ENCODE measurements around the gene CENPP. TPM values are rescaled to one million over a fixed set of nuclear protein-coding genes. Genes with fewer than 3 reads are reported as not detected.

Gene CENPP
- total RNA-seq, 1 donor from 2014 or later, result 1.9 TPM

DNA sequence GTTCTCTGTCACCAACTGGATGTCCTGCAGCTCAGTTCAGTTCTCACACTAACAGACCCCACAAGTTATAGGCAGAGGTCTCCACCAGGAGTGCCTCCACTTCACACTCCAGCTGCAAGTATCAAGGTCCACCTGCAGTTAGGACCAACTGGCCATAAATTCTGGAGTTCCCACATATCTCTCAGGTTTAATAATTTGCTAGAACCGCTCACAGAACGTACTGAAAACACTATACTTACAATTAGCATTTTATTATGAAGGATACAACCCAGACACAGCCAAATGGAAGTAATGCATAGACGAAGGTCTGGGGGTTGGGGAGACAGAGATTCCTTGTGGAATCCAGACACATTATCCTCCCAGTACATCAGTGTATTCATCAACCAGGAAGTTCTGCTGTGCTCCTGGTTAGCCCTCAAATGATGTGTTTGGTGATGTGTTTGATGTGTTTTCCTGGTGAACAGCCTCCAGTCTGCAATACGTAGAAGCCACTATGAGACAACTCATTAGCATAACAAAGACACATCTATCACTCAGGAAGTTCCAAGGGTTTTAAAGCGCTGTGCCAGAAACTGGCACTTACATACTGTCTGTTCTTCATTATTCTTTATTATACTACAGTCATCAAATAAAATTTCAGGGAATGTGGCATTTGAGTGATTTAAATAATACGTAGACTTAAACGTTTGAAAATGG lies 53.3 kb downstream of the CENPP start:
- no peak overlapping the region for H3K4me3 ChIP-seq (ENCODE audit: insufficient read depth, low read depth, low read length)
- H3K9me3 Mint-ChIP-seq (ENCODE audit: unreplicated experiment), result no peaks in the 10 kb centered on the region
- no peaks in the 10 kb centered on the region for H3K79me2 ChIP-seq (ENCODE audit: insufficient read depth, low read length)
- H3K36me3 ChIP-seq (ENCODE audit: insufficient read depth, low read length), result no peaks in the 10 kb centered on the region
- no peaks in the 10 kb centered on the region for H4K20me1 ChIP-seq (ENCODE audit: insufficient read depth, low read length)
- no peak for TF ChIP-seq EZH2 (IDR thresholded peaks at IDR 0.05; ENCODE audit: insufficient read depth, low read length)
- TF ChIP-seq, protein P1, sequence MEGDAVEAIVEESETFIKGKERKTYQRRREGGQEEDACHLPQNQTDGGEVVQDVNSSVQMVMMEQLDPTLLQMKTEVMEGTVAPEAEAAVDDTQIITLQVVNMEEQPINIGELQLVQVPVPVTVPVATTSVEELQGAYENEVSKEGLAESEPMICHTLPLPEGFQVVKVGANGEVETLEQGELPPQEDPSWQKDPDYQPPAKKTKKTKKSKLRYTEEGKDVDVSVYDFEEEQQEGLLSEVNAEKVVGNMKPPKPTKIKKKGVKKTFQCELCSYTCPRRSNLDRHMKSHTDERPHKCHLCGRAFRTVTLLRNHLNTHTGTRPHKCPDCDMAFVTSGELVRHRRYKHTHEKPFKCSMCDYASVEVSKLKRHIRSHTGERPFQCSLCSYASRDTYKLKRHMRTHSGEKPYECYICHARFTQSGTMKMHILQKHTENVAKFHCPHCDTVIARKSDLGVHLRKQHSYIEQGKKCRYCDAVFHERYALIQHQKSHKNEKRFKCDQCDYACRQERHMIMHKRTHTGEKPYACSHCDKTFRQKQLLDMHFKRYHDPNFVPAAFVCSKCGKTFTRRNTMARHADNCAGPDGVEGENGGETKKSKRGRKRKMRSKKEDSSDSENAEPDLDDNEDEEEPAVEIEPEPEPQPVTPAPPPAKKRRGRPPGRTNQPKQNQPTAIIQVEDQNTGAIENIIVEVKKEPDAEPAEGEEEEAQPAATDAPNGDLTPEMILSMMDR (IDR thresholded peaks at IDR 0.05; ENCODE audit: insufficient read depth, low read depth, low read length), result no peak
- peaks cover 13% of the 10 kb centered on the region for H3K4me1 ChIP-seq (ENCODE audit: insufficient read depth, low read length)
- FAIRE-seq, result peak; percentile 98
- no peaks in the 10 kb centered on the region for H3K27me3 ChIP-seq (ENCODE audit: insufficient read depth, low read length)
- H3K27ac ChIP-seq (ENCODE audit: low read depth, low read length), result peak overlapping the region; percentile 43
- H3K9me3 ChIP-seq (ENCODE audit: insufficient read depth, low read depth, low read length), result no peaks in the 10 kb centered on the region
- H3K4me1 Mint-ChIP-seq (ENCODE audit: low read depth, unreplicated experiment), result peaks cover 8% of the 10 kb centered on the region
- H2AFZ ChIP-seq (ENCODE audit: low read depth, low read length), result peak overlapping the region; percentile 18
- no peaks in the 10 kb centered on the region for H3K27me3 Mint-ChIP-seq (ENCODE audit: low read depth, unreplicated experiment)
- H3K4me3 Mint-ChIP-seq (ENCODE audit: unreplicated experiment), result no peak overlapping the region
- peak overlapping the region; percentile 67 for H3K4me2 ChIP-seq (ENCODE audit: low read length)
- H3K9ac ChIP-seq (ENCODE audit: low read length), result no peak overlapping the region
- H3K27ac Mint-ChIP-seq (ENCODE audit: unreplicated experiment), result peak overlapping the region; percentile 62
- H3K36me3 Mint-ChIP-seq (ENCODE audit: low read depth, unreplicated experiment), result no peaks in the 10 kb centered on the region
- peak; percentile 92 for DNase-seq (ENCODE audit: low read depth)

DNA sequence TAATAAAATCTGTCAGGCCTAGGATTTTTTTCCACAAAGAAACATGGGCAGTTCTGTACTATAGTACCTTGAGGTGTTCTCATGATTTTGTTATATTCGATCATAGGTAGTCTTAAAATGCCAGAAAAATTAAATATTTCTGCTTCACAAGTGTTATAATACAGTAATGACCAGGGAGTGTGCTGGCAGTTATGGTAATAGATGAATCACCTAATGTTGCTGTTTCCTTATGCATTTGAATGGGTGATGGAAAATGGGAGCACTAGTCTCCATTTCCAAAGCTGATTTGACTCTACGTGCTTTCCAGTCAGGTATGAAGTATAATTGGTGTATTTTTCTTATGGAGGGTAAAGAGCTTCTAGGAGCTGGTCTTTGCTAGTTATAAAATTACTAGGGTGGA lies 54.9 kb downstream of the CENPP start:
- no peaks in the 10 kb centered on the region for H3K36me3 ChIP-seq (ENCODE audit: insufficient read depth, low read length)
- Mint-ChIP-seq H3K9me3 (ENCODE audit: unreplicated experiment) (no peaks in the 10 kb centered on the region), H3K27ac (ENCODE audit: unreplicated experiment) (no peak overlapping the region), H3K4me3 (ENCODE audit: unreplicated experiment) (no peak overlapping the region), H3K36me3 (ENCODE audit: low read depth, unreplicated experiment) (no peaks in the 10 kb centered on the region), H3K27me3 (ENCODE audit: low read depth, unreplicated experiment) (no peaks in the 10 kb centered on the region), H3K4me1 (ENCODE audit: low read depth, unreplicated experiment) (peaks cover 8% of the 10 kb centered on the region)
- peaks cover 24% of the 10 kb centered on the region for H3K4me1 ChIP-seq (ENCODE audit: insufficient read depth, low read length)
- DNase-seq (ENCODE audit: low read depth) (no peak), FAIRE-seq (no peak)
- TF ChIP-seq EZH2 (IDR thresholded peaks at IDR 0.05; ENCODE audit: insufficient read depth, low read length), result no peak
- TF ChIP-seq, protein P1 (IDR thresholded peaks at IDR 0.05; ENCODE audit: insufficient read depth, low read depth, low read length), result no peak
- no peak overlapping the region for H3K27ac ChIP-seq (ENCODE audit: low read depth, low read length)
- H3K9me3 ChIP-seq (ENCODE audit: insufficient read depth, low read depth, low read length), result no peaks in the 10 kb centered on the region
- no peaks in the 10 kb centered on the region for H3K79me2 ChIP-seq (ENCODE audit: insufficient read depth, low read length)
- H3K9ac ChIP-seq (ENCODE audit: low read length), result no peak overlapping the region
- no peak overlapping the region for H3K4me3 ChIP-seq (ENCODE audit: insufficient read depth, low read depth, low read length)
- no peak overlapping the region for H3K4me2 ChIP-seq (ENCODE audit: low read length)
- H3K27me3 ChIP-seq (ENCODE audit: insufficient read depth, low read length), result no peaks in the 10 kb centered on the region
- no peak overlapping the region for H2AFZ ChIP-seq (ENCODE audit: low read depth, low read length)
- H4K20me1 ChIP-seq (ENCODE audit: insufficient read depth, low read length), result no peaks in the 10 kb centered on the region

DNA sequence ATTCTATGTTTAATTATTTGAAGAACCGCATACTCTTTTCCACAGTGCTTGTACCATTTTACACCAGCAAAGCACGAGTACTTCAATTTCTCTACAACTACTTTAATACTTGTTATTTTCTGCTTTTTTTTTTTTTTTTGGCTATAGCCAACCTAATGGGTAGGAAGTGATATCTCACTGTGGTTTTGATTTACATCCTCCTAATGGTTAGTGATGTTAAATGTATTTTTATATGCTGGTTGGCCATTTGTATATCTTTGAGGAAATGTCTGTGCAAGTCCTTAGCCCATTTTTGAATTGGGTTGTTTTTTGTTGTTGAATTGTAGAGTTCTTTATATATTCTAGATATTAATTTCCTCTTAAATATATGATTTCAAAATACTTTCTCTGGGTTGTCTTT lies 56.0 kb downstream of the CENPP start:
- H3K4me1 Mint-ChIP-seq (ENCODE audit: low read depth, unreplicated experiment), result peaks cover 8% of the 10 kb centered on the region
- H3K36me3 ChIP-seq (ENCODE audit: insufficient read depth, low read length), result no peaks in the 10 kb centered on the region
- H3K27ac ChIP-seq (ENCODE audit: low read depth, low read length), result no peak overlapping the region
- peaks cover 24% of the 10 kb centered on the region for H3K4me1 ChIP-seq (ENCODE audit: insufficient read depth, low read length)
- no peaks in the 10 kb centered on the region for H3K27me3 Mint-ChIP-seq (ENCODE audit: low read depth, unreplicated experiment)
- no peak overlapping the region for H3K4me3 ChIP-seq (ENCODE audit: insufficient read depth, low read depth, low read length)
- H3K4me2 ChIP-seq (ENCODE audit: low read length), result no peak overlapping the region
- H3K9me3 Mint-ChIP-seq (ENCODE audit: unreplicated experiment), result no peaks in the 10 kb centered on the region
- H3K36me3 Mint-ChIP-seq (ENCODE audit: low read depth, unreplicated experiment), result no peaks in the 10 kb centered on the region
- TF ChIP-seq, protein P1 (IDR thresholded peaks at IDR 0.05; ENCODE audit: insufficient read depth, low read depth, low read length), result no peak
- TF ChIP-seq EZH2 (IDR thresholded peaks at IDR 0.05; ENCODE audit: insufficient read depth, low read length), result no peak
- DNase-seq (ENCODE audit: low read depth) (no peak), FAIRE-seq (no peak)
- no peaks in the 10 kb centered on the region for H4K20me1 ChIP-seq (ENCODE audit: insufficient read depth, low read length)
- no peaks in the 10 kb centered on the region for H3K9me3 ChIP-seq (ENCODE audit: insufficient read depth, low read depth, low read length)
- H2AFZ ChIP-seq (ENCODE audit: low read depth, low read length), result no peak overlapping the region
- H3K4me3 Mint-ChIP-seq (ENCODE audit: unreplicated experiment), result no peak overlapping the region
- H3K9ac ChIP-seq (ENCODE audit: low read length), result no peak overlapping the region
- no peak overlapping the region for H3K27ac Mint-ChIP-seq (ENCODE audit: unreplicated experiment)
- H3K79me2 ChIP-seq (ENCODE audit: insufficient read depth, low read length), result no peaks in the 10 kb centered on the region
- no peaks in the 10 kb centered on the region for H3K27me3 ChIP-seq (ENCODE audit: insufficient read depth, low read length)

Measured in astrocyte (in vitro differentiated cells and primary cell).